A549 (cell line): ENCODE results near the gene LHX2.

Experiments used
- JUN ChIP-seq, 2 experiments: fragments of >200 bp; sonication (Bioruptor Twin); formaldehyde crosslinking; IDR thresholded peaks; 2 replicates in 1 of 2; 3 replicates in 1 of 2; pipeline ENCODE4 v1.6.1; 2016 to 2017
- TF ChIP-seq, protein P1 (sequence below): fragments of >200 bp; sonication (Bioruptor Twin); formaldehyde crosslinking; IDR thresholded peaks from 3 replicates; pipeline ENCODE4 v1.5.1; 2016

DNA sequence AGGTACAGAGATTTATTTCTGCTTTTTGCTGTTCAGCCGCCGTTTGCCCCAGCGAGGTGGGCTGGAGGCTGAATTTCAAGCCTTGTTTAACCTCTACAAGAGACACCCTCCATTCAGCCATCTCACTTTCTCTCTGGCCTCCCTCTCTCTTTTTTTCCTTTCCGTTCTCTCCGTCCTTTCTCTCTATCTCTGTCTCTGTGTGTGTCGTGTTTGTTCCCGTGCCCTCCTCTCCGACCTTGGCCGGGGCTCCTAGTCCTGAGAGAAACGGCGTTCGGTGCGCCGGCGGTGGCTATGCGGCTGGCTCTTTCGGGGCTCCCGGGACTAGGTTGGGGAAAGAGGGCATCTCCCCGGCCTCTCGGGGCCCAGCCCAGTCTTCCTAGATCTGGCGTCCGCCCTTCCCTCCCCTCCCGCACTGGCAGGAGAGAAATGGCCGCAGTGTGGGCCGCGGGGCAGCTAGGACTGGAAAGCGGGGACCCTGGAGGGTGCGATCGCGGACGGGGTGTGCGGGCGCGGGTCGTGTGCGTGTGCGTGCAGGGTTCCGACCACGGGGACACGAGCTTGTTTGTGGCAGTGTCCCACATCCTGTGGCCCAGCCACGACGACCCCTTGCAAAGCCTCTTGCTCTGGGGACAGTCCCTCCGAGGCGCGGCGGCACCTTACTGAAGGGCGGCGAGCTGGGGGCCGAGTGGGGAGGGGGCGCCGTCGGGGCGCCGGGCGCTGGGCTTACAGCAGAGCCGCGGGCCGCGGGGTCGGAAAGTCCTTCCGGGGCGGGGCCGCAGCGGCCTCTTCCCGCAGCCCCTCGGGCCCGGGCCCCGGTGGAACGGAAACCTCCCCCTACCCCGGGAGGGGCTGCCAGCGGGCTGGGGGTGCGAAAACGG is 5.7 kb downstream of the LHX2 start:
- TF ChIP-seq, protein P1, sequence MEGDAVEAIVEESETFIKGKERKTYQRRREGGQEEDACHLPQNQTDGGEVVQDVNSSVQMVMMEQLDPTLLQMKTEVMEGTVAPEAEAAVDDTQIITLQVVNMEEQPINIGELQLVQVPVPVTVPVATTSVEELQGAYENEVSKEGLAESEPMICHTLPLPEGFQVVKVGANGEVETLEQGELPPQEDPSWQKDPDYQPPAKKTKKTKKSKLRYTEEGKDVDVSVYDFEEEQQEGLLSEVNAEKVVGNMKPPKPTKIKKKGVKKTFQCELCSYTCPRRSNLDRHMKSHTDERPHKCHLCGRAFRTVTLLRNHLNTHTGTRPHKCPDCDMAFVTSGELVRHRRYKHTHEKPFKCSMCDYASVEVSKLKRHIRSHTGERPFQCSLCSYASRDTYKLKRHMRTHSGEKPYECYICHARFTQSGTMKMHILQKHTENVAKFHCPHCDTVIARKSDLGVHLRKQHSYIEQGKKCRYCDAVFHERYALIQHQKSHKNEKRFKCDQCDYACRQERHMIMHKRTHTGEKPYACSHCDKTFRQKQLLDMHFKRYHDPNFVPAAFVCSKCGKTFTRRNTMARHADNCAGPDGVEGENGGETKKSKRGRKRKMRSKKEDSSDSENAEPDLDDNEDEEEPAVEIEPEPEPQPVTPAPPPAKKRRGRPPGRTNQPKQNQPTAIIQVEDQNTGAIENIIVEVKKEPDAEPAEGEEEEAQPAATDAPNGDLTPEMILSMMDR: no peak
- no peak for TF ChIP-seq JUN (IDR thresholded peaks at IDR 0.05)
